HL-60 (cell line): Measurements from ENCODE around the gene NRCAM.

ENCODE experiments used
- CTCF ChIP-seq: IDR thresholded peaks from one replicate; pipeline ENCODE4 v1.5.1; 2011; ENCODE audit warnings: low read length, control low read depth, inconsistent platforms; ENCODE audit not compliant: insufficient read depth
- GABPA ChIP-seq: IDR thresholded peaks from 2 replicates; pipeline ENCODE4 v1.6.1; 2012; ENCODE audit warnings: low read depth
- POLR2AphosphoS5 ChIP-seq: IDR thresholded peaks from 2 replicates; pipeline ENCODE4 v1.6.1; 2012; ENCODE audit warnings: low read depth
- REST ChIP-seq: IDR thresholded peaks from 2 replicates; pipeline ENCODE4 v1.6.1; 2012; ENCODE audit warnings: low read depth; ENCODE audit not compliant: insufficient replicate concordance
- SPI1 ChIP-seq: IDR thresholded peaks from 2 replicates; pipeline ENCODE4 v1.6.1; 2012; ENCODE audit warnings: low read depth, mild to moderate bottlenecking, borderline replicate concordance

GRCh38 chr7:108291152-108291508 is 165.1 kb downstream of the NRCAM start:
- TF ChIP-seq CTCF (no peak), REST (no peak), POLR2AphosphoS5 (no peak), GABPA (no peak), SPI1 (no peak)
